Hippocampal formation (tissue), 2 donors: ENCODE measurements around the gene ADAMTS20.

Experiments
- DNase-seq, 2 donors: peaks; one replicate each; lab custom pipeline; 2025; lab: John Stamatoyannopoulos, UW

Gene ADAMTS20

DNA sequence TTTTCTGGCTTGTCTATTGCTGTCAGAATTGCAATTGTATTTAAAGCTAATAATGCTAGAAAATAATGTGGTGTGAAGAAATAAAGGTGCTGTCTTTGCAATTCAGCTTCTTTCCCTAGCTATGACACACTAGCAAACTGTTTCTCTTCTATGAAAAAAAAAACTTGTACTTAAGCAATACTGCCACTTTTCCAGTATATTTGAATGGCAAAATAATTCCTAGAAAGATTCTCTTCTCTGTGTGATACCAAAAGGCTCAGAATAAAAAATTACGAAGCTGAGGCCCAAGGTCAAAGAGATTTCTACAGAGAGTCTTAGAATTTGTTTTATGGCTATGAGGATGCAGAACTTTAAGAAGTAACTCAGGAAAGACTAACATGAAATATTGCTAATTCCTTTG lies 235.5 kb downstream of the ADAMTS20 start:
- no peak for DNase-seq

DNA sequence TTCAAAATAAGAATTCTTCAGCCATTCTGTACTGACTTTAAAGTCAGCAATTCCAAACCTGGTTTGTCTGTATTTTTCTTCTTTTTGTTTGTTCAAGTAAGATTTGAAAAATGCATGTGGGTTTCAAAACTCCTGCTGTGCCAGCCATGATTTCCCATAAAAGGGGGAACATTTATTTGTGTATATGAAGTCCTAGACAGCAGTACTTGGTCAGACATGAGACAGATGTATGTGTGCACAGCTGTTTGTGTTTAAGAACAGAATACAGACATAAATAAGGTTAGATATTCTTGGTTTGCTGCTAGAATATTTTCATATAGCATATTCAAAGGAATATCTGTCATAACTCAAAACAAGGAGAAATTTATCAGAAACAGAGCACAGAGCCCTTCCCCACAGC lies 236.0 kb downstream of the ADAMTS20 start:
- DNase-seq, result no peak

DNA sequence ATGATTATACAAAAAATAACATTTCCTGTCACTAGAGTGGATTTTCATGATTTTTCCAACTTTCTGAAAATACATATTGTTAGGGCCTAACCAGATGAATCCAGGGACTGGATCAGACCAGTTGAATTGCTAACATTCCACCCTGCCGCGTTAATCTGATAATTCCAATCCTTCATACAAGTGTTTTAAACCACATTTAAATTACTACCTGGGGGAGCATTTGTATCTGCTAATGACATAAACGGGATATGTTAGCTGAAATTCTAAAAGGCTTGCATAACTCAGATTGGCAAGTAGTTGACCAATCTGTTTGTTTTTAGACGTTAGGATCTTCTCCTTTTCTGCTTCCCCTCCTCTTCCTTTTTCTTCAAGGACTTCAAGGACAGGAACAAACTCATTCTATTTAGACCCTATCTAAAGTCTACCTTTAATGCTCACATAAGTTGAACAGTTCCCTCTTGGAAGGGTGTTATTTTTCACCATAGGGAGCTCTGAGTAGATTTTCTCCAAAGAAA lies 239.0 kb downstream of the ADAMTS20 start:
- DNase-seq, result no peak

DNA sequence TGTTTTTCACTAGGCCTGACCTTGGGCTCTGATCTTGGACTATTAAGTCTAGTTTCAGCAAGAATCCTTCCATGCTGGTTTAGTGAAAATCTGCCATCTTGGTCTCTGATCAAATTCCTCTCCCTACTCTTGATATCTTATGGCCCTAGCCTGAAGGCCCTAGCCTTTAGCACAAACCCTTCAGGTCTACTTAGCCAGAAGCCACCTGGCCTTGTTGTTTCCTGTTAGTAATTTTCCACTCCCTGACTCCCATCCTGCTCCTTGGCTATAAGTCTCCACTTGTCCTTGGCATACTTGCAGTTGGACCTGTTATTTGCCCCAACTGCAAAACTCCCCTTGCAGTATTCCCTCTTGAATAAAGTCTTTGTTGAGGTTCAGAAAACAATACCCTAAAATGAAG lies 241.4 kb downstream of the ADAMTS20 start:
- DNase-seq, result no peak

DNA sequence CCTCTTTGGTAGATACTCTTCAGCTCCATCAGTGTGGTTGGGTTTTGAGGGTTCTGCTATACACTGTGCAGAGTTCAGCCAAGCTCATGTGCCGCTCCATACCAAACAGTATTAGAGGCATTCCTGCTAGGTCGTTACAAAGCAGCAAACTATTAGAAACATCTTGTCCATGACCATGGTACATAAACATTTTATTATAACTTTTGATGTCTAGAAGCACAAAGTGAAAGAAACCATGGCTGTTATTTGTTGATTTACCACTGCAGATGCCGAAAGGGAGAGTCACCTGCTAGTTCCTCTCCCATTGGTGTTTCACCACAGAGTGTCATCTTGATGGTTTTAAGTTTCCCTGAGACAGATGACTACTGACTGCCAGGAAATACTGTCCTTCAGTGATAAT lies 242.0 kb downstream of the ADAMTS20 start:
- DNase-seq, result no peak

DNA sequence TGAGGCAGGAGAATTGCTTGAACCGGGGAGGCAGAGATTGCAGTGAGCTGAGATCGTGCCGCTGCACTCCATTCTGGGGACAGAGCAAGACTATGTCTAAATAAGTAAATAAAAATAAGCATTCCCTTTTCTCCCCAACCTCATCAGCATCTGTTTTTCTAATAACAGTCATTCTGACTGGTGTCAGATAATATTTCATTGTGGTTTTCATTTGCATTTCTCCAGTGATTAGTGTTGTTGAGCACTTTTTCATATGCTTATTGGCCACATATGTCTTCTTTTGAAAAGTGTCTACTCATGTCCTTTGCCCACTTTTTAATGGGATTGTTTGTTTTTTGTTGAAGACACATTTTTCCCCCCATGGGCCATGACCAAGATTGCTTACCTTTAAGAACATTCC lies 243.2 kb downstream of the ADAMTS20 start:
- no peak for DNase-seq

DNA sequence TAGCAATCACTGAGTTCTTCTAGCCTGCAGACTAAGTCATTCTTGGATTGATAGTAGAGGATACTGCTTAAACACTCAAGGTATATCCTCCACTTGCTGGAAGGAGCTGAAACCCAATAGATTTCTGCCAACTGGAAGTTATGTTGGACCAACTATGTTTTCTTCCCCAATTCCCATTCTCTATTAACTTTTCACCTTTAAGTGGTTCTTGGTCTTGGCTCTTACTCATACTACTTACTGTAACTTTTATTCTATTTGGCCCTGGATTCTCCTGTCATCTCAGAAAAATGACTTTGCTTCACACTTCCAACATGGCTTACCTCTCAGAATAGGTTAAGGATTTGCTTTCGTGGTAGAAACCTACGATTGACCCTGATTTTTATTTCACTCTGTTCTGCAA lies 244.9 kb downstream of the ADAMTS20 start:
- no peak for DNase-seq

DNA sequence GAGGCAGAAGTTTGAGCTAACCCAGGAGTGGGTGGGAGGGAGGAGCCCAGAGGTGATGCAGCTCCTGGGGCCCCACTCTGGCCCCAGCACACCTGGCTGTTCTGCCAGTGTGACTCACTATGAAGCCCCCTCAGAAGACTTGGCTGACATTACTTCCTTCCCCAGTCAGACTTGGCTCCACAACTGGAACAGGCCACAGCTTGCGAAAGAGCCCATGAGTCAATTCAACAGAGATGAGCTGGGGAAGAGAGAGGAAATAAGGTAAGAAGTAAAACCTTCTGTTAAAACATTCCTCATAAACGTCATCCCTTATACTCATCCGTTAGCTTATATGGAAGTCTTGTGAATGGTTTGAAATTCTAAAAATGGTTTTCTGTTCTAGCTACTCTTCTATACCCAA lies 245.9 kb downstream of the ADAMTS20 start:
- no peak for DNase-seq

DNA sequence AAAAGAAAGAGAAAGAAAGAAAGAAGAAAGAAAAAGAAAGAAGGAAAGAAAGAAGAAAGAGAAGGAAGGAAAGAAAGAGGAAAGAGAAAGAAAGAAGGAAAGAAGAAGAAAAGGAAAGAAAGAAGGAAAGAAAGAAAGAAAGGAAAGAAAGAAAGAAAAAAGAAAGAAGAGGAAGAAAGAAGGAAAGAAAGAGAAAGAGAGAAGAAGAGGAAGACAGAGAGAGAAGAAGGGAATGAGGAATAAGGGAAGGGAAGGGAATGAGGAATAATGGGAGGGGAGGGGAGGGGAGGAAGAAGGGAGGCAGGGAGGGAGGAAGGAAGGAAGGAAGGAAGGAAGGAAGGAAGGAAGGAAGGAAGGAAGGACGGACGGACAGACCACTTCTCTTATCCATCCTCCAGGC lies 246.9 kb downstream of the ADAMTS20 start:
- no peak for DNase-seq
